Peyer's patch (tissue), 4 donors: Measurements from ENCODE around the gene SCNM1.

Source experiments
- CTCF ChIP-seq, 6 experiments: fragments of 450-650 bp in 4 of 6; fragments of 200-600 bp in 2 of 6; sonication (generic) in 1 of 6; IDR thresholded peaks; one replicate each; pipeline ENCODE4 v1.5.1; 2017 to 2019; ENCODE audit warnings: antibody characterized with exemption in 6 of 6, mild to moderate bottlenecking in 3 of 6, moderate library complexity in 1 of 6
- POLR2A ChIP-seq, 2 donors: fragments of 450-650 bp; IDR thresholded peaks; one replicate each; pipeline ENCODE4 v1.5.1; 2017; ENCODE audit warnings: antibody characterized with exemption in 2 of 2, mild to moderate bottlenecking in 2 of 2, moderate library complexity in 2 of 2

- TF ChIP-seq CTCF (IDR thresholded peaks at IDR 0.05) (no peak), POLR2A (IDR thresholded peaks at IDR 0.05) (peak; percentile 60 to 83)
Measured at GRCh38 chr1:151146412-151147131, 19.4 kb upstream of the SCNM1 start, which contains the start of gene SEMA6C.
